H9 (cell line): ENCODE data around the gene AXIN1. TPM values are rescaled to one million over a fixed set of nuclear protein-coding genes. Genes with fewer than 3 reads are reported as not detected.
A peak's percentile ranks its signal among the peaks of the same experiment; 100 is the strongest.

Experiments
- DNase-seq: peaks from one replicate; pipeline ENCODE4 v3.0.0-alpha.2; 2017
- H2AFZ ChIP-seq: one replicate; pipeline ENCODE4 v1.6.1; 2013; ENCODE audit warnings: mild to moderate bottlenecking, low read length, control low read depth, moderate library complexity
- H2AK5ac ChIP-seq: 2 replicates; pipeline ENCODE4 v1.6.1; 2013; ENCODE audit warnings: low read length, control low read depth, mixed read lengths; ENCODE audit not compliant: insufficient read length
- H2BK120ac ChIP-seq: one replicate; pipeline ENCODE4 v1.6.1; 2013; ENCODE audit warnings: low read depth, mild to moderate bottlenecking, low read length, control low read depth, inconsistent platforms; ENCODE audit not compliant: poor library complexity, severe bottlenecking
- H2BK12ac ChIP-seq: 2 replicates; pipeline ENCODE4 v1.6.1; 2013; ENCODE audit warnings: low read length, control low read depth, mixed read lengths, low read depth; ENCODE audit not compliant: insufficient read length
- H2BK15ac ChIP-seq: 2 replicates; pipeline ENCODE4 v1.6.1; 2013; ENCODE audit warnings: low read depth, low read length, control low read depth
- H2BK20ac ChIP-seq: one replicate; pipeline ENCODE4 v1.6.1; 2013; ENCODE audit warnings: low read depth, mild to moderate bottlenecking, low read length, control low read depth, inconsistent platforms; ENCODE audit not compliant: poor library complexity, severe bottlenecking
- H2BK5ac ChIP-seq: 2 replicates; pipeline ENCODE4 v1.6.1; 2013; ENCODE audit warnings: low read length, control low read depth, mixed read lengths; ENCODE audit not compliant: insufficient read length
- H3K14ac ChIP-seq: 2 replicates; pipeline ENCODE4 v1.6.1; 2013; ENCODE audit warnings: low read length, control low read depth; ENCODE audit not compliant: insufficient read depth
- H3K18ac ChIP-seq: 2 replicates; pipeline ENCODE4 v1.6.1; 2013; ENCODE audit warnings: low read depth, mild to moderate bottlenecking, mixed read lengths, low read length, control low read depth; ENCODE audit not compliant: insufficient read length
- H3K23ac ChIP-seq: 2 replicates; pipeline ENCODE4 v1.6.1; 2013; ENCODE audit warnings: low read length, control low read depth, mixed read lengths, low read depth; ENCODE audit not compliant: insufficient read length
- H3K23me2 ChIP-seq: 2 replicates; pipeline ENCODE4 v1.6.1; 2013; ENCODE audit warnings: low read depth, mild to moderate bottlenecking, mixed read lengths, low read length, control low read depth; ENCODE audit not compliant: insufficient read length, poor library complexity, severe bottlenecking
- H3K27ac ChIP-seq: 2 replicates; pipeline ENCODE4 v1.5.1; 2013; ENCODE audit warnings: low read length, control low read depth, mixed read lengths, low read depth; ENCODE audit not compliant: insufficient read length
- H3K27me3 ChIP-seq: 2 replicates; pipeline ENCODE4 v1.6.1; 2013; ENCODE audit warnings: low read length, control low read depth, inconsistent platforms; ENCODE audit not compliant: insufficient read depth
- H3K4ac ChIP-seq: 2 replicates; pipeline ENCODE4 v1.6.1; 2013; ENCODE audit warnings: low read depth, mild to moderate bottlenecking, control low read depth, inconsistent platforms, low read length, moderate library complexity
- H3K4me1 ChIP-seq: 2 replicates; pipeline ENCODE4 v1.6.1; 2013; ENCODE audit warnings: low read length, control low read depth, inconsistent platforms; ENCODE audit not compliant: insufficient read depth
- H3K4me2 ChIP-seq: 2 replicates; pipeline ENCODE4 v1.6.1; 2013; ENCODE audit warnings: low read length, control low read depth, mixed read lengths; ENCODE audit not compliant: insufficient read length, insufficient read depth
- H3K56ac ChIP-seq: 2 replicates; pipeline ENCODE4 v1.6.1; 2013; ENCODE audit warnings: low read depth, mild to moderate bottlenecking, mixed read lengths, low read length, control low read depth; ENCODE audit not compliant: insufficient read length
- H3K79me1 ChIP-seq: 2 replicates; pipeline ENCODE4 v1.6.1; 2013; ENCODE audit warnings: low read depth, mild to moderate bottlenecking, moderate library complexity, low read length, control low read depth, inconsistent platforms; ENCODE audit not compliant: insufficient read depth, poor library complexity, severe bottlenecking
- H3K79me2 ChIP-seq: 2 replicates; pipeline ENCODE4 v1.6.1; 2013; ENCODE audit warnings: low read length, control low read depth, inconsistent platforms; ENCODE audit not compliant: insufficient read depth
- H3K9ac ChIP-seq: 2 replicates; pipeline ENCODE4 v1.6.1; 2013; ENCODE audit warnings: low read length, control low read depth, mixed read lengths; ENCODE audit not compliant: insufficient read length; ENCODE audit errors: extremely low read depth
- H3K9me3 ChIP-seq: one replicate; pipeline ENCODE4 v1.6.1; 2013; ENCODE audit warnings: low read depth, low read length, inconsistent platforms; ENCODE audit not compliant: control insufficient read depth
- H3T11ph ChIP-seq: one replicate; pipeline ENCODE4 v1.6.1; 2013; ENCODE audit warnings: mild to moderate bottlenecking, low read length, control low read depth, inconsistent platforms
- H4K20me1 ChIP-seq: one replicate; pipeline ENCODE4 v1.6.1; 2013; ENCODE audit not compliant: control insufficient read depth, insufficient read length, insufficient read depth
- H4K5ac ChIP-seq: 2 replicates; pipeline ENCODE4 v1.6.1; 2013; ENCODE audit warnings: low read depth, mild to moderate bottlenecking, mixed read lengths, low read length, control low read depth; ENCODE audit not compliant: insufficient read length
- H4K8ac ChIP-seq: replicated peaks from 2 replicates; pipeline ENCODE4 v1.6.1; 2013; ENCODE audit warnings: low read length, control low read depth, mixed read lengths, low read depth; ENCODE audit not compliant: insufficient read length
- H4K91ac ChIP-seq: 2 replicates; pipeline ENCODE4 v1.6.1; 2013; ENCODE audit warnings: low read depth, mild to moderate bottlenecking, moderate library complexity, mixed read lengths, low read length, control low read depth; ENCODE audit not compliant: insufficient read length
- H3K27ac Mint-ChIP-seq, 3 experiments: 2 replicates in 2 of 3; 3 replicates in 1 of 3; pipeline ENCODE4 v1.8.0; 2020 to 2021; ENCODE audit warnings: mixed read lengths in 3 of 3, mild to moderate bottlenecking in 1 of 3, moderate library complexity in 1 of 3
- H3K27me3 Mint-ChIP-seq: 2 replicates; pipeline ENCODE4 v1.8.0; 2021; ENCODE audit warnings: low read depth, mild to moderate bottlenecking, moderate library complexity, mixed read lengths
- H3K36me3 Mint-ChIP-seq, 3 experiments: 2 replicates in 2 of 3; 3 replicates in 1 of 3; pipeline ENCODE4 v1.8.0; 2020 to 2021; ENCODE audit warnings: low read depth in 3 of 3, mixed read lengths in 3 of 3; ENCODE audit not compliant: insufficient read depth in 1 of 3
- H3K4me1 Mint-ChIP-seq, 2 experiments: 2 replicates each; pipeline ENCODE4 v1.8.0; 2020; ENCODE audit warnings: mixed read lengths in 2 of 2
- H3K4me3 Mint-ChIP-seq, 2 experiments: 2 replicates in 1 of 2; 3 replicates in 1 of 2; pipeline ENCODE4 v1.8.0; 2020 to 2021; ENCODE audit warnings: mild to moderate bottlenecking in 2 of 2, mixed read lengths in 2 of 2, moderate library complexity in 1 of 2
- H3K9me3 Mint-ChIP-seq, 2 experiments: 2 replicates in 1 of 2; 3 replicates in 1 of 2; pipeline ENCODE4 v1.8.0; 2020; ENCODE audit warnings: mild to moderate bottlenecking in 2 of 2, mixed read lengths in 2 of 2, moderate library complexity in 1 of 2
- WGBS: extraction: QIAGEN DNeasy Blood & Tissue Kit; methylation state at CpG from one replicate; pipeline ENCODE4 v1.1.7; 2013; ENCODE audit warnings: missing lambda C conversion rate, low lambda C conversion rate, mixed read lengths; ENCODE audit not compliant: insufficient read length; ENCODE audit errors: extremely low coverage; 5-methylcytosine and 5-hydroxymethylcytosine counted together
- total RNA-seq: library from RNA; stranded (reverse); gene quantifications from 2 replicates; pipeline ENCODE4 v1.2.1, GENCODE V29; 2021
- TF ChIP-seq, protein P1 (sequence below): fragments of 200-600 bp; sonication (generic); conservative IDR thresholded peaks from 3 replicates; pipeline ENCODE4 v1.8.0; 2021; ENCODE audit warnings: antibody characterized with exemption, mild to moderate bottlenecking

Gene AXIN1
- total RNA-seq, 1 experiment from 2014 or later = 50.9 TPM

- no peak overlapping the region for H4K91ac ChIP-seq
- no peak overlapping the region for H2BK5ac ChIP-seq
- peaks cover 9% of the 10 kb centered on the region for H3K23me2 ChIP-seq
- H3K56ac ChIP-seq = no peak overlapping the region
- H3K36me3 Mint-ChIP-seq = peaks cover 0 to 12% (median 2%) of the 10 kb centered on the region in 3 experiments; a peak in 6 of 7 replicates
- H3K27ac Mint-ChIP-seq = no peak overlapping the region
- no peaks in the 10 kb centered on the region for H3K27me3 ChIP-seq
- no peak overlapping the region for H2BK12ac ChIP-seq
- H4K20me1 ChIP-seq = no peaks in the 10 kb centered on the region
- H2AK5ac ChIP-seq = no peak overlapping the region
- DNase-seq = no peak
- no peak overlapping the region for H2BK20ac ChIP-seq
- H3K79me2 ChIP-seq = no peaks in the 10 kb centered on the region; the same call in 1 of the 2 replicates
- no peaks in the 10 kb centered on the region for H3K9me3 ChIP-seq
- H3K18ac ChIP-seq = no peak overlapping the region
- H3K4me3 Mint-ChIP-seq = peak overlapping the region; percentile 81 to 88
- no peak overlapping the region for H2BK15ac ChIP-seq
- TF ChIP-seq, protein P1, sequence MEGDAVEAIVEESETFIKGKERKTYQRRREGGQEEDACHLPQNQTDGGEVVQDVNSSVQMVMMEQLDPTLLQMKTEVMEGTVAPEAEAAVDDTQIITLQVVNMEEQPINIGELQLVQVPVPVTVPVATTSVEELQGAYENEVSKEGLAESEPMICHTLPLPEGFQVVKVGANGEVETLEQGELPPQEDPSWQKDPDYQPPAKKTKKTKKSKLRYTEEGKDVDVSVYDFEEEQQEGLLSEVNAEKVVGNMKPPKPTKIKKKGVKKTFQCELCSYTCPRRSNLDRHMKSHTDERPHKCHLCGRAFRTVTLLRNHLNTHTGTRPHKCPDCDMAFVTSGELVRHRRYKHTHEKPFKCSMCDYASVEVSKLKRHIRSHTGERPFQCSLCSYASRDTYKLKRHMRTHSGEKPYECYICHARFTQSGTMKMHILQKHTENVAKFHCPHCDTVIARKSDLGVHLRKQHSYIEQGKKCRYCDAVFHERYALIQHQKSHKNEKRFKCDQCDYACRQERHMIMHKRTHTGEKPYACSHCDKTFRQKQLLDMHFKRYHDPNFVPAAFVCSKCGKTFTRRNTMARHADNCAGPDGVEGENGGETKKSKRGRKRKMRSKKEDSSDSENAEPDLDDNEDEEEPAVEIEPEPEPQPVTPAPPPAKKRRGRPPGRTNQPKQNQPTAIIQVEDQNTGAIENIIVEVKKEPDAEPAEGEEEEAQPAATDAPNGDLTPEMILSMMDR = no peak
- no peaks in the 10 kb centered on the region; the same call in 1 of the 2 replicates for H3K4me1 ChIP-seq
- H3K27me3 Mint-ChIP-seq = peaks cover 3% of the 10 kb centered on the region; the same call in 1 of the 2 replicates
- no peak overlapping the region for H3K23ac ChIP-seq
- peak overlapping the region; percentile 45 for H3K4me2 ChIP-seq
- WGBS = no CpG with 5 or more reads among the region's 73 CpGs
- no peak overlapping the region for H2AFZ ChIP-seq
- no peak overlapping the region for H3K4ac ChIP-seq
- no peaks in the 10 kb centered on the region for H3K79me1 ChIP-seq
- no peak overlapping the region for H3K27ac ChIP-seq
- H3T11ph ChIP-seq = no peak overlapping the region
- no peak overlapping the region for H4K8ac ChIP-seq
- peak overlapping the region; percentile 28 for H3K9ac ChIP-seq
- no peaks in the 10 kb centered on the region for H3K9me3 Mint-ChIP-seq
- H2BK120ac ChIP-seq = no peak overlapping the region
- no peak overlapping the region for H4K5ac ChIP-seq
- H3K14ac ChIP-seq = no peak overlapping the region
- peaks cover 22 to 44% of the 10 kb centered on the region in 2 experiments for H3K4me1 Mint-ChIP-seq
Observed at GRCh38 chr16:381012-381788, 28.7 kb upstream of the AXIN1 start.
